ENCODE data around the gene NRXN3. TPM values are rescaled to one million over a fixed set of nuclear protein-coding genes. Genes with fewer than 3 reads are reported as not detected.

NRXN3 gene
- total and polyA plus RNA-seq, 2 of the 4 experiments (the other 2 are of a cell fraction): 4.8 to 25.1 TPM

GRCh38 chr14:78967111-78967809 is 797.1 kb downstream of the NRXN3 start:
- peak overlapping the region in 1 of 2 experiments; percentile 63; a peak in 1 of 4 replicates for H4K8ac ChIP-seq (ENCODE audit: low read depth in 2 of 2, low read length in 2 of 2)
- peak overlapping the region; percentile 67; the same call in 1 of the 2 replicates for H2BK120ac ChIP-seq (ENCODE audit: low read depth, low read length)
- H3K4ac ChIP-seq (ENCODE audit: low read depth, low read length): peak overlapping the region; percentile 60; the same call in 1 of the 2 replicates
- H3K23ac ChIP-seq (ENCODE audit: low read depth, low read length): no peak overlapping the region
- no peak overlapping the region for H2AK5ac ChIP-seq (ENCODE audit: low read depth, low read length)
- H2BK15ac ChIP-seq (ENCODE audit: low read depth, low read length): no peak overlapping the region
- H2AK9ac ChIP-seq (replicated peaks; ENCODE audit: low read depth, low read length, poor library complexity): no peak overlapping the region
- H3K4me3 ChIP-seq (ENCODE audit: insufficient read depth, low read depth, low read length): no peak overlapping the region
- no peaks in the 10 kb centered on the region for H3K36me3 ChIP-seq (ENCODE audit: control insufficient read depth, insufficient read depth, low read length)
- peak overlapping the region; percentile 22; the same call in 1 of the 2 replicates for H3K4me2 ChIP-seq (ENCODE audit: low read depth, low read length)
- no peaks in the 10 kb centered on the region for H3K79me1 ChIP-seq (ENCODE audit: low read depth in 1 of 2, low read length in 2 of 2)
- POLR2A ChIA-PET (ENCODE audit: unreplicated experiment): no interaction called here
- dilution Hi-C loops (cut with HindIII; ENCODE audit: low sequenced_read_pairs, unreplicated experiment) (no loop called here), intact Hi-C loops (cut with micrococcal nuclease) (loop anchor here (5.0 kb wide), 1 partner anchor 1885 kb away; no protein-coding TSS in a partner anchor), in situ Hi-C loops (cut with MboI; ENCODE audit: low sequenced_read_pairs) (loop anchor here (25.0 kb wide), 2 partner anchors 1070 to 1895 kb away; no protein-coding TSS in a partner anchor)
- H2BK5ac ChIP-seq (ENCODE audit: low read depth, low read length, poor library complexity, severe bottlenecking): peak overlapping the region; percentile 42
- H3K9ac ChIP-seq (ENCODE audit: low read depth, low read length): no peak overlapping the region
- DNase-seq (peak; percentile 85), ATAC-seq (ENCODE audit: low read depth) (peak; percentile 37; the same call in 1 of the 2 replicates)
- H4K91ac ChIP-seq (ENCODE audit: insufficient read depth, low read depth, low read length): no peak overlapping the region
- H3K9me3 ChIP-seq (ENCODE audit: control insufficient read depth, insufficient read depth, low read length): no peaks in the 10 kb centered on the region
- H3K4me1 ChIP-seq (ENCODE audit: control insufficient read depth, insufficient read depth, low read length): peaks cover 5% of the 10 kb centered on the region; the same call in 1 of the 2 replicates
- peak overlapping the region; percentile 85; the same call in 1 of the 2 replicates for H3K18ac ChIP-seq (ENCODE audit: low read depth, low read length)
- no peaks in the 10 kb centered on the region for H4K20me1 ChIP-seq (ENCODE audit: insufficient read depth, low read length)
- WGBS, 2 experiments (ENCODE audit: extremely low coverage in 2 of 2, insufficient read length in 1 of 2): 42% methylated on average over 2 of the region's 10 CpGs; no CpG with 5 or more reads in 1 of the 2 experiments
- no peak overlapping the region for H2AFZ ChIP-seq (replicated peaks; ENCODE audit: low read length, poor library complexity)
- no peaks in the 10 kb centered on the region for H3K27me3 ChIP-seq (ENCODE audit: control insufficient read depth, insufficient read depth, low read length)
- peak overlapping the region; percentile 47; the same call in 1 of the 2 replicates for H3K27ac ChIP-seq (ENCODE audit: insufficient read depth, low read length)
- H3K14ac ChIP-seq (replicated peaks; ENCODE audit: low read depth, low read length): peak overlapping the region; percentile 58; the same call in 1 of the 2 replicates
- H3K9me1 ChIP-seq (ENCODE audit: insufficient read depth, low read length): peaks cover 4% of the 10 kb centered on the region; the same call in 1 of the 2 replicates
- no TSS peak for BruUV-seq (replicated peaks)
- peak overlapping the region; percentile 29; the same call in 1 of the 2 replicates for H4K5ac ChIP-seq (ENCODE audit: low read depth, low read length)
- H2BK20ac ChIP-seq (ENCODE audit: low read depth, low read length): peak overlapping the region; percentile 83
- CTCF ChIA-PET: no interaction called here
- H3K56ac ChIP-seq (ENCODE audit: extremely low read depth, insufficient read depth, low read length): no peak overlapping the region
- TF ChIP-seq RFX5 (IDR thresholded peaks at IDR 0.05; ENCODE audit: low read depth, low read length) (no peak), MAZ (IDR thresholded peaks at IDR 0.05; ENCODE audit: borderline replicate concordance, low read depth, low read length) (0 out of 2 replicates have a peak, but pooled peaks have one; percentile 20), MAFK (IDR thresholded peaks at IDR 0.05; ENCODE audit: low read depth, low read length) (peak; percentile 30; the same call in 1 of the 2 replicates), CEBPB (IDR thresholded peaks at IDR 0.05; ENCODE audit: low read depth, low read length) (0 out of 2 replicates have a peak, but pooled peaks have one; percentile 22), CTCF (conservative IDR thresholded peaks at IDR 0.05; ENCODE audit: low read depth, low read length) (no peak), RCOR1 (IDR thresholded peaks at IDR 0.05; ENCODE audit: insufficient replicate concordance, low read length) (no peak), USF2 (IDR thresholded peaks at IDR 0.05; ENCODE audit: low read depth, low read length) (no peak), SMC3 (IDR thresholded peaks at IDR 0.05; ENCODE audit: low read depth, low read length) (no peak), BHLHE40 (IDR thresholded peaks at IDR 0.05; ENCODE audit: low read depth, low read length) (peak; percentile 45), CHD1 (IDR thresholded peaks at IDR 0.05; ENCODE audit: low read depth, low read length) (no peak), POLR2A (IDR thresholded peaks at IDR 0.05; ENCODE audit: low read depth, low read length) (no peak), MXI1 (IDR thresholded peaks at IDR 0.05; ENCODE audit: borderline replicate concordance, low read depth, low read length) (no peak), NFE2L2 (IDR thresholded peaks at IDR 0.05; ENCODE audit: low read depth, low read length) (peak; percentile 29; the same call in 1 of the 2 replicates)

Data from IMR-90 (cell line).